Liver (tissue), 9 donors: ENCODE measurements around the gene BTAF1. TPM values are rescaled to one million over a fixed set of nuclear protein-coding genes. Genes with fewer than 3 reads are reported as not detected.
"Not testable (repeated sequence)": the region's sequence is repeated elsewhere in the genome, so short reads cannot be mapped to it uniquely, and the experiment has no call there.

Source experiments
- DNase-seq: peaks from one replicate; pipeline ENCODE4 v3.0.0-alpha.2; 2017; ENCODE audit warnings: low spot score
- H3K27ac ChIP-seq, 2 donors: one replicate each; pipeline ENCODE4 v1.7.0; 2013; ENCODE audit warnings: inconsistent platforms in 2 of 2, low read length in 2 of 2, control low read depth in 1 of 2, low read depth in 1 of 2, mild to moderate bottlenecking in 1 of 2
- H3K27me3 ChIP-seq, 4 donors: one replicate each; pipeline versions ENCODE4 v1.6.1 to v1.7.0; 2013; ENCODE audit warnings: low read length in 3 of 4, inconsistent platforms in 1 of 4, mild to moderate bottlenecking in 1 of 4, moderate library complexity in 1 of 4; ENCODE audit not compliant: control insufficient read depth in 4 of 4, insufficient read depth in 4 of 4
- H3K36me3 ChIP-seq, 4 donors: one replicate each; pipeline versions ENCODE4 v1.6.1 to v1.7.0; 2013; ENCODE audit warnings: low read length in 3 of 4, mild to moderate bottlenecking in 3 of 4, low read depth in 1 of 4, moderate library complexity in 1 of 4; ENCODE audit not compliant: control insufficient read depth in 4 of 4, insufficient read depth in 3 of 4
- H3K4me1 ChIP-seq, 4 donors: one replicate each; pipeline versions ENCODE4 v1.6.1 to v1.7.0; 2013; ENCODE audit warnings: low read length in 3 of 4, mild to moderate bottlenecking in 3 of 4, moderate library complexity in 1 of 4; ENCODE audit not compliant: control insufficient read depth in 4 of 4, insufficient read depth in 4 of 4
- H3K4me3 ChIP-seq, 3 donors: one replicate each; pipeline versions ENCODE4 v1.6.1 to v1.7.0; 2013; ENCODE audit warnings: low read length in 3 of 3, control low read depth in 1 of 3, low read depth in 1 of 3, mild to moderate bottlenecking in 1 of 3
- H3K9ac ChIP-seq, 2 donors: one replicate each; pipeline ENCODE4 v1.7.0; 2013; ENCODE audit warnings: low read length in 2 of 2, mild to moderate bottlenecking in 2 of 2, moderate library complexity in 2 of 2, control low read depth in 1 of 2, low read depth in 1 of 2
- H3K9me3 ChIP-seq, 4 donors: one replicate each; pipeline versions ENCODE4 v1.6.1 to v1.7.0; 2013; ENCODE audit warnings: low read length in 3 of 4; ENCODE audit not compliant: control insufficient read depth in 4 of 4
- CTCF ChIP-seq: fragments of 150-350 bp; IDR thresholded peaks from 2 replicates; pipeline ENCODE4 v1.5.1; 2017; ENCODE audit warnings: improper control_type of control experiment, low read depth, low read length; ENCODE audit not compliant: missing input control
- EGR1 ChIP-seq, 2 donors: IDR thresholded peaks; 2 replicates each; pipeline ENCODE4 v1.6.1; 2016 to 2018; ENCODE audit warnings: antibody characterized with exemption in 2 of 2, low read depth in 2 of 2
- FOXA1 ChIP-seq: IDR thresholded peaks from 2 replicates; pipeline ENCODE4 v1.6.1; 2016; ENCODE audit warnings: antibody characterized with exemption
- FOXA2 ChIP-seq: IDR thresholded peaks from 2 replicates; pipeline ENCODE4 v1.6.1; 2016; ENCODE audit warnings: antibody characterized with exemption
- GABPA ChIP-seq, 2 donors: IDR thresholded peaks in 1 of 2; conservative IDR thresholded peaks in 1 of 2; 2 replicates each; pipeline ENCODE4 v1.6.1; 2016; ENCODE audit warnings: antibody characterized with exemption in 2 of 2, mild to moderate bottlenecking in 1 of 2, moderate library complexity in 1 of 2
- HNF4A ChIP-seq, 2 donors: conservative IDR thresholded peaks; 2 replicates each; pipeline ENCODE4 v1.6.1; 2016; ENCODE audit warnings: antibody characterized with exemption in 2 of 2, mild to moderate bottlenecking in 2 of 2
- HNF4G ChIP-seq: IDR thresholded peaks from 2 replicates; pipeline ENCODE4 v1.6.1; 2016; ENCODE audit warnings: antibody characterized with exemption
- JUND ChIP-seq, 2 donors: IDR thresholded peaks; 2 replicates each; pipeline ENCODE4 v1.6.1; 2016; ENCODE audit warnings: antibody characterized with exemption in 2 of 2
- MAX ChIP-seq: IDR thresholded peaks from 2 replicates; pipeline ENCODE4 v1.6.1; 2016; ENCODE audit warnings: antibody characterized with exemption
- NR2F2 ChIP-seq: IDR thresholded peaks from 2 replicates; pipeline ENCODE4 v1.6.1; 2016; ENCODE audit warnings: antibody characterized with exemption
- RAD21 ChIP-seq, 2 donors: IDR thresholded peaks; 2 replicates each; pipeline ENCODE4 v1.6.1; 2016; ENCODE audit warnings: antibody characterized with exemption in 2 of 2, mild to moderate bottlenecking in 2 of 2
- REST ChIP-seq: IDR thresholded peaks from 2 replicates; pipeline ENCODE4 v1.6.1; 2016; ENCODE audit warnings: antibody characterized with exemption, mild to moderate bottlenecking
- RXRA ChIP-seq, 2 donors: IDR thresholded peaks; 2 replicates each; pipeline ENCODE4 v1.6.1; 2017 to 2018; ENCODE audit warnings: antibody characterized with exemption in 2 of 2, mild to moderate bottlenecking in 1 of 2
- SP1 ChIP-seq: IDR thresholded peaks from 2 replicates; pipeline ENCODE4 v1.6.1; 2018; ENCODE audit warnings: antibody characterized with exemption, mild to moderate bottlenecking
- TAF1 ChIP-seq: conservative IDR thresholded peaks from 2 replicates; pipeline ENCODE4 v1.6.1; 2016; ENCODE audit warnings: antibody characterized with exemption, mild to moderate bottlenecking
- YY1 ChIP-seq: IDR thresholded peaks from 2 replicates; pipeline ENCODE4 v1.6.1; 2016; ENCODE audit warnings: antibody characterized with exemption, mild to moderate bottlenecking
- ZBTB33 ChIP-seq: IDR thresholded peaks from 2 replicates; pipeline ENCODE4 v1.6.1; 2016; ENCODE audit warnings: antibody characterized with exemption
- WGBS: extraction: QIAGEN DNeasy Blood & Tissue Kit; methylation state at CpG from one replicate; pipeline ENCODE4 v1.1.7; 2013; 5-methylcytosine and 5-hydroxymethylcytosine counted together
- polyA plus RNA-seq, 2 donors: library from polyadenylated mRNA; stranded (reverse) in 1 of 2; unstranded in 1 of 2; fragments of 200-250 nt in 1 of 2; fragments of >200 nt in 1 of 2; fragmentation: Nextera tagmentation in 1 of 2; extraction: Ambion mirVana in 1 of 2; gene quantifications; one replicate each; pipeline versions ENCODE4 v1.2.1 to v1.2.3, GENCODE V29; 2013 to 2015
- total RNA-seq, 2 donors: library from RNA; depleted of rRNA; stranded (reverse); fragments of >200 nt; gene quantifications; one replicate each; pipeline ENCODE4 v1.2.3, GENCODE V29; 2014
- donor health status: healthy.
- donor health status: healthy.
- donor health status: healthy.
- donor health status: healthy.
- donor health status: healthy.

The BTAF1 gene
- total and polyA plus RNA-seq, 4 donors: 5.9 to 49.6 (median 18.0) TPM

- no peak overlapping the region for H3K9ac ChIP-seq
- TF ChIP-seq MAX (no peak), FOXA2 (no peak), NR2F2 (no peak), RAD21 (IDR thresholded peaks at IDR 0.05) (no peak), SP1 (no peak), YY1 (no peak), HNF4G (no peak), CTCF (no peak), EGR1 (IDR thresholded peaks at IDR 0.05; ENCODE audit: low read depth in 2 of 2) (no peak), FOXA1 (no peak), TAF1 (no peak), JUND (IDR thresholded peaks at IDR 0.05) (no peak)
- 82% methylated on average over 1 of the region's 1 CpG for WGBS
- no peaks in the 10 kb centered on the region for H3K4me1 ChIP-seq
- no peak overlapping the region for H3K27ac ChIP-seq
- H3K27me3 ChIP-seq: no peaks in the 10 kb centered on the region
- H3K36me3 ChIP-seq: peaks cover 2 to 57% (median 24%) of the 10 kb centered on the region in 4 donors
- H3K9me3 ChIP-seq: no peaks in the 10 kb centered on the region
- DNase-seq: no peak
- H3K4me3 ChIP-seq: no peak overlapping the region
Observed at GRCh38 chr10:92014620-92015019, 91.0 kb downstream of the BTAF1 start.

GRCh38 chr10:92024700-92025099, 101.1 kb downstream of the BTAF1 start:
- no peak for TF ChIP-seq RXRA (IDR thresholded peaks at IDR 0.05)
- TF ChIP-seq FOXA2: no peak
- no peak for TF ChIP-seq SP1
- no peak for TF ChIP-seq GABPA (IDR thresholded peaks at IDR 0.05 in 1 of 2, conservative IDR thresholded peaks at IDR 0.05 in 1 of 2)
- TF ChIP-seq MAX: no peak
- no peak for TF ChIP-seq HNF4A (conservative IDR thresholded peaks at IDR 0.05)
- TF ChIP-seq CTCF: no peak
- no peak for TF ChIP-seq NR2F2
- TF ChIP-seq JUND (IDR thresholded peaks at IDR 0.05): no peak
- TF ChIP-seq ZBTB33: no peak
- no peak for TF ChIP-seq REST
- TF ChIP-seq EGR1 (IDR thresholded peaks at IDR 0.05; ENCODE audit: low read depth in 2 of 2): no peak
- no peak for TF ChIP-seq RAD21 (IDR thresholded peaks at IDR 0.05)
- TF ChIP-seq FOXA1: no peak
- TF ChIP-seq HNF4G: no peak
- TF ChIP-seq YY1: no peak
- TF ChIP-seq TAF1: no peak
- 95% methylated on average over 4 of the region's 4 CpGs for WGBS
- Histone ChIP-seq H3K9ac (no peak overlapping the region), H3K36me3 (peaks cover 7 to 68% (median 45%) of the 10 kb centered on the region in 4 donors), H3K4me3 (no peak overlapping the region), H3K4me1 (no peaks in the 10 kb centered on the region), H3K27me3 (no peaks in the 10 kb centered on the region), H3K27ac (no peak overlapping the region), H3K9me3 (no peaks in the 10 kb centered on the region)
- no peak for DNase-seq

GRCh38 chr10:92025340-92025739, 101.8 kb downstream of the BTAF1 start:
- H3K27ac ChIP-seq, H3K9ac ChIP-seq, DNase-seq, H3K9me3 ChIP-seq, H3K4me3 ChIP-seq, H3K27me3 ChIP-seq, H3K4me1 ChIP-seq: not testable (repeated sequence)
- peaks cover 7 to 68% (median 45%) of the 10 kb centered on the region in 4 donors for H3K36me3 ChIP-seq
- WGBS: 99% methylated on average over 3 of the region's 3 CpGs
